Measurements from ENCODE around the gene PRELID3B. TPM values are rescaled to one million over a fixed set of nuclear protein-coding genes. Genes with fewer than 3 reads are reported as not detected.
A peak's percentile ranks its signal among the peaks of the same experiment; 100 is the strongest.

The PRELID3B gene
- total and polyA plus RNA-seq, 2 of the 13 experiments (the other 11 are each of a cell fraction or from before 2014, with no cell fraction given): 23.3 to 42.6 TPM

GRCh38 chr20:59010995-59011873 is 31.4 kb downstream of the PRELID3B start (continued):
- TF ChIP-seq ZFP37 (CRISPR knock-in tag; IDR thresholded peaks at IDR 0.05; ENCODE audit: borderline replicate concordance): no peak
- no peak for TF ChIP-seq SMARCC2 (IDR thresholded peaks at IDR 0.05)
- no peak for TF ChIP-seq NFE2 (CRISPR knock-in tag; IDR thresholded peaks at IDR 0.05)
- TF ChIP-seq HHEX (CRISPR knock-in tag; IDR thresholded peaks at IDR 0.05): no peak
- 0 out of 2 replicates have a peak, but pooled peaks have one; percentile 38 for TF ChIP-seq SOX5 (CRISPR knock-in tag; IDR thresholded peaks at IDR 0.05; ENCODE audit: borderline replicate concordance)
- no peak; the same call in 1 of the 2 replicates for TF ChIP-seq ATF2 (CRISPR knock-in tag; IDR thresholded peaks at IDR 0.05)
- TF ChIP-seq ZNF256 (CRISPR knock-in tag; conservative IDR thresholded peaks at IDR 0.05): no peak
- TF ChIP-seq ZNF574 (CRISPR knock-in tag; IDR thresholded peaks at IDR 0.05): no peak
- 0 out of 2 replicates have a peak, but pooled peaks have one; percentile 28 for TF ChIP-seq ARNTL (CRISPR knock-in tag; IDR thresholded peaks at IDR 0.05)
- TF ChIP-seq HNF1A (IDR thresholded peaks at IDR 0.05; ENCODE audit: low read depth): no peak
- peak; percentile 49; the same call in 1 of the 2 replicates for TF ChIP-seq HNF1A (CRISPR knock-in tag; IDR thresholded peaks at IDR 0.05; ENCODE audit: borderline replicate concordance)
- no peak for TF ChIP-seq KDM6A (CRISPR knock-in tag; IDR thresholded peaks at IDR 0.05; ENCODE audit: low read depth)
- no peak for TF ChIP-seq ZNF75D (CRISPR knock-in tag; IDR thresholded peaks at IDR 0.05; ENCODE audit: borderline replicate concordance)
- peak; percentile 24; the same call in 1 of the 2 replicates for TF ChIP-seq GATAD1 (CRISPR knock-in tag; IDR thresholded peaks at IDR 0.05)
- TF ChIP-seq GATA4 (IDR thresholded peaks at IDR 0.05; ENCODE audit: borderline replicate concordance, low read depth): no peak
- no peak for TF ChIP-seq ZSCAN30 (CRISPR knock-in tag; IDR thresholded peaks at IDR 0.05)
- no peak for TF ChIP-seq PCBP2 (optimal IDR thresholded peaks at IDR 0.05; ENCODE audit: low read depth, low read length, poor library complexity, severe bottlenecking)
- TF ChIP-seq MYNN (CRISPR knock-in tag; IDR thresholded peaks at IDR 0.05; ENCODE audit: low read depth): no peak
- no peak for TF ChIP-seq FOXK2 (IDR thresholded peaks at IDR 0.05)
- TF ChIP-seq ATF1 (CRISPR knock-in tag; IDR thresholded peaks at IDR 0.05): no peak
- TF ChIP-seq SMAD3 (CRISPR knock-in tag; IDR thresholded peaks at IDR 0.05): no peak
- TF ChIP-seq ZNF354B (CRISPR knock-in tag; IDR thresholded peaks at IDR 0.05): no peak

Data from HepG2 (cell line).